DND-41 (cell line): ENCODE data around the gene TTLL6.

ENCODE experiments used
- EZH2 ChIP-seq: IDR thresholded peaks from 3 replicates; pipeline ENCODE4 v1.6.1; 2012; ENCODE audit warnings: borderline replicate concordance, low read depth, mild to moderate bottlenecking, moderate library complexity, low read length, inconsistent platforms; ENCODE audit not compliant: severe bottlenecking
- TF ChIP-seq, protein P1 (sequence below): IDR thresholded peaks from 2 replicates; pipeline ENCODE4 v1.5.1; 2012; ENCODE audit warnings: borderline replicate concordance, low read length, moderate library complexity, mild to moderate bottlenecking; ENCODE audit not compliant: poor library complexity, severe bottlenecking; ENCODE audit errors: extremely low read depth

DNA sequence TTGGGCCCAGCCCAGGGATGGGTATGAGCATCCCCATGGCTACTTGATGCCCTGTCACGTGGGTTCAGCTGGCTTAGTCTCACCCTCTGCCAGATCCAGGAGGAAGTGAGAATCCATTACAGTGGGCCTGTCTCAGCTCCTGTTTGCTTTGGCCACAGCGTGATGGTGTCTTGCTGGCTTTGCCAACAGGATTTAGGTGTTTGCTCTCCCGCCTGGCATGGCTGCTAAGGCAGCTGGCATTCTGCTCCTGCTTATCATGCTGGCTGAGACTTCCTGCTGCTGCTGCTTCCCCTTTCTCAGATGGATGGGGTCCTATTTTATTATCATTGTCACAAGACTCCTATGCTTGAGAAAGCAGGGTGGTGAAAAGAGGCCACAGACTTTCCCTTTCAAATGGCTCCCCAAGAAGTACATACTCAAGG, 60.2 kb downstream of the TTLL6 start:
- TF ChIP-seq, protein P1, sequence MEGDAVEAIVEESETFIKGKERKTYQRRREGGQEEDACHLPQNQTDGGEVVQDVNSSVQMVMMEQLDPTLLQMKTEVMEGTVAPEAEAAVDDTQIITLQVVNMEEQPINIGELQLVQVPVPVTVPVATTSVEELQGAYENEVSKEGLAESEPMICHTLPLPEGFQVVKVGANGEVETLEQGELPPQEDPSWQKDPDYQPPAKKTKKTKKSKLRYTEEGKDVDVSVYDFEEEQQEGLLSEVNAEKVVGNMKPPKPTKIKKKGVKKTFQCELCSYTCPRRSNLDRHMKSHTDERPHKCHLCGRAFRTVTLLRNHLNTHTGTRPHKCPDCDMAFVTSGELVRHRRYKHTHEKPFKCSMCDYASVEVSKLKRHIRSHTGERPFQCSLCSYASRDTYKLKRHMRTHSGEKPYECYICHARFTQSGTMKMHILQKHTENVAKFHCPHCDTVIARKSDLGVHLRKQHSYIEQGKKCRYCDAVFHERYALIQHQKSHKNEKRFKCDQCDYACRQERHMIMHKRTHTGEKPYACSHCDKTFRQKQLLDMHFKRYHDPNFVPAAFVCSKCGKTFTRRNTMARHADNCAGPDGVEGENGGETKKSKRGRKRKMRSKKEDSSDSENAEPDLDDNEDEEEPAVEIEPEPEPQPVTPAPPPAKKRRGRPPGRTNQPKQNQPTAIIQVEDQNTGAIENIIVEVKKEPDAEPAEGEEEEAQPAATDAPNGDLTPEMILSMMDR: no peak
- TF ChIP-seq EZH2: no peak
